HG02642 (cell line): ENCODE measurements around the gene PDRG1.

Experiments
- ATAC-seq: cut with Tn5 transposase; IDR thresholded peaks from one replicate; pipeline ENCODE4 v1.9.1; 2021; ENCODE audit warnings: mild to moderate bottlenecking; ENCODE audit not compliant: unreplicated experiment, poor library complexity

The PDRG1 gene

GRCh38 chr20:31967830-31968249 lies 16.0 kb upstream of the PDRG1 start, which contains the start of gene XKR7:
TSS of gene XKR7 (plus strand) at chr20:31968151. CDS start at chr20:31968176, 25 bp downstream.
- no peak for ATAC-seq

DNA sequence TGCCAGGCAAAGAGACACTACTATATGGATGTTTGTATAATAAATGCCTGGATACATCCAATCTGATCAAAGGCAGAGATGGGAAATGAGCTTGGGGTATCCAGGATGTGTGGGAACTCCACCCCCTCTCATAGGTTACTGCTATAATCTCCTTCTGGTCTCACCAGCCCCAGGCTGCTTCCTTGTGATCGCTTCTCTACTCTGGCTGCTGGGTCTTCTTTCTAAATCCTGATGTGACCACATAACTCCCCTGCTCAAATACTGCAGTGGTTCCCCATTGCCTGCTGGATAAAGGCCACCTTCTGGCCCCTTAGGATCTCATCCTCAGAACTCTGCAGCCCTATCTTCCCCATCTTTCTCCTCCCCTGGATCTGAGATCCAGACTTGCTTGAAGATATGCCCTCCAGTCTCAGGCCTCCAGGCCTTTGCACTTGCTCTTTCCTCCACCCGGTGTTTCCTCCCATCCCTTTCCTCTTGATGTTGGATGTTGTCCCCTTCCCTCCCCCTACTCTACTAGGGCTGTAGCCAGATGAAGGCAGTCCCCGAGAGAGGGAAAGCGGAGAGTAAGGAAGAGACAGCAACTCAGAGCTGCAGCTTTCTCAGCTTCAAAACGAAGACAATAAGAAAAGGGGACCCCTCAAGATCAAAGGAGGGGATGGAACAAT lies 15.3 kb upstream of the PDRG1 start:
- ATAC-seq: no peak

DNA sequence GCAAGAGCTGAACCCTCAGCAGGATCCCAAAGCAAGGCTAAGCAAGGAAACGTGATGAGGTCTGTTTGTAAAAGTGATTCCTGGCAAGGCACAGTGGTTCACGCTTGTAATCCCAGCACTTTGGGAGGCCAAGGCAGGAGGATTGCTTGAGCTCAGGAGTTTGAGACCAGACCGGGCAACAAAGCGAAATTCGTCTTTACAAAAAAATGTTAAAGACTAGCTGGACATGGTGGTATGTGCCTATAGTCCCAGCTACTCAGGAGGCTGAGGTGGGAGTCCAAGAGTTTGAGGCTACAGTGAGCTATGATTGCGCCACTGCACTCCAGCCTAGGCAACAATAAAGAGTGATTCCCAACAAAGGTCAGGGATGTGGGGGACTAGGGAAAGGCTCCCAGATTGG lies 12.0 kb upstream of the PDRG1 start:
- no peak for ATAC-seq

- ATAC-seq: no peak
Measured at GRCh38 chr20:31962761-31963160, 10.9 kb upstream of the PDRG1 start.

DNA sequence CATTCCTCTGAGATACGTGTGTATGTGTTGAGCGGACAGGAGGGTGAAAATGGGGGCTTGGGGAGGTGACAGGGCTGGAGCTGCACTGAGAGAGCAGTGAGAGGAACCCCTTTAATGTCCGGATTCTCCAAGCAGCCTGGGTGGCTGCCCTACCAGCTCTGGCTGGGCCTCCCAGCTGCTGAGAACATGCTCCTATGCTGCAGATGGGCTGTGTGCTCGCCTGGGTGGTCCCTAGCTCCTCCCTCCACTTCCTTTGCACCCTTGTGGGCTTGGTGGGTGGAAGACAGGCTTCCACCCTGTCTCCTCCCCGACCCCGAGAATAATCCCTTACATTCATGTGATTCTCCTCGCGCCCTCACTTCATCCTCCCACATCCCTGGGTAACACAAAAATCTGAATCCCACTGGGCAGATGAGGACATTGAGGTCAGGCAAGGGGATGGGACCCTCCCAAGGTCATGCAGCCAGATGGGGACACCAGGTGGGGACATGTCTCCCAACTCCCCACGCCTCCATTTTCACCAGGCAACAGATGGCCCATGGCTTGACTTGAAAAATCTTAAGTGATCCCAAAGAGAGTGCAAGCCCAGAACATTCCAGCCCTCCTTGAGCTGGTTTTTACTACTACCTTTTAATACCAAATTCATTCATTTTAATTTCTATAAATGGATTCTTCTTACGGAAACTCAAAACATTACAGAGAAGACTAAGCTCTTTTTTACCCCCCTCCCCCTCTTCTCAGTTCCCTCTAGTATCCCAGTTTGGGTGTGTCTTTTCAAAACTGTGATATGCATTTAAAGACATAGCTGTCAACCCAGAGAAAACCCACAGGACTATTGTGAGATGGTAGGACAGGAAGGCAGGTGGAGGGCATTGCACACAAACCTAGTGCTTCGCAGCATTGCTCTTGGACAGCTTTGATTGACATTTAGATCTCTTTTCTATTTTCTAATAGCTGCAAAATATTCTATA lies 5.0 kb upstream of the PDRG1 start:
- ATAC-seq: no peak

DNA sequence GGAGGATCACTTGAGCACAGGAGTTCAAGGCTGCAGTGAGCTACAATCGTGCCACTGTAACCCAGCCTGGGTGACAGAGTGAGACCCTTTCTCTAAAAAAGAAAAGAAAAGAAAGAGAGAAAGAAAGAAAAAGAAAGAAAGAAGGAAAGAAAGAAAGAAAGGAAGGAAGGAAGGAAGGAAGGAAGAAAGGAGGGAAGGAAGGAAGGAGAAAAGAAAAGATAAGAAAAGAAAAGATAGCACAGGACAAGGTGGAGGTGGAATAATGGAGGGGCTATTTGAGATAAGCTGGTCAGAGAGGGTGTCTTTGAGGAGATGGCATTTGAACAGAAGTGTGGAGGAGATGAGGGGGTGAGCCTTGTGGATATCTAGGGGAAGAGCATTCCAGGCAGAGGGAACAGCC lies 2.7 kb upstream of the PDRG1 start:
- no peak for ATAC-seq

DNA sequence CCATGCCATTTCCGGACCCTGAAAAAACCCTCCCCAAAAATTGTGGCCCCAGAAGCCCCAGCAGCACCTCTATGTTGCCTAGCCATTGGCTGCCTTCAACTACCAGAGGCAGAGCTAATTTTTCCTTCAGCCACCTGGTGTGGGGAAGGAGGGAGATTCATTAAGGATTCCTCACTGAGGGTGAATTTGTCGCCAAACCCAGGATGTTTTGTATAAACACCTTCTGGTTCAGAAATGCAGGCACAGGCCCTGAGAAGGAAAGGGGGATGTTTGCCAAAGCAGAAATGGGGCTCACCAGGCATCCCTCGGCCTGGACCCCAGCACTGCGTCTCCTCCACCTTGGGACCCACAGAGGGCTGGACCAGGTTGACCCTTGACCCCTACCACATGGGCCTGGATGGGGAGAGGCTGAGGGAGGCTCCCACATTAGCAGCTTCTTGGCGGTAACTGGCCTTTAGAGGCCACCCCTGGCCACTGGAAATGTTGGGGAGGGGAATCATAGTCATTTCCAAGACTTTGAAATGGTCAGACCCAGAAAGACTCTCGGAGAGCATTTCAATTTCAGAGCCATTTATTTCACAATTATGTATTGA lies 1.8 kb upstream of the PDRG1 start:
- no peak for ATAC-seq

DNA sequence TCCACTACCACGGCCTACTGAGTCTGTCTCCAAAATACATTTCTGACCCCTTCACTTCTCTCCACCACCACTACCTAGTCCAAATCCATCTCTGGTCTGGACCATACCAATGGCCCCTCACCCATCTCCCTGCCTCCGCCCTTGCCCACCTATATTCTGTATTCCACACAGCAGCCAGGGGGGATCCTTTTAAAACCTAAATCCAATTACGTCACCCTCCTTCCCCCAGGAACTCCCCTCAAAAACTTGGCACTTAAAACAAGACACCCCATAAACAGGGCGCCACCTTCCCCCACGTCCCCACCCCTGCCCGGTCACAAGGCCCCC lies 680 bp downstream of the PDRG1 start:
- ATAC-seq: no peak

- no peak for ATAC-seq
Measured at GRCh38 chr20:31949877-31950646, 1.8 kb downstream of the PDRG1 start.

GRCh38 chr20:31948008-31948407 lies 3.8 kb downstream of the PDRG1 start:
- ATAC-seq: no peak

DNA sequence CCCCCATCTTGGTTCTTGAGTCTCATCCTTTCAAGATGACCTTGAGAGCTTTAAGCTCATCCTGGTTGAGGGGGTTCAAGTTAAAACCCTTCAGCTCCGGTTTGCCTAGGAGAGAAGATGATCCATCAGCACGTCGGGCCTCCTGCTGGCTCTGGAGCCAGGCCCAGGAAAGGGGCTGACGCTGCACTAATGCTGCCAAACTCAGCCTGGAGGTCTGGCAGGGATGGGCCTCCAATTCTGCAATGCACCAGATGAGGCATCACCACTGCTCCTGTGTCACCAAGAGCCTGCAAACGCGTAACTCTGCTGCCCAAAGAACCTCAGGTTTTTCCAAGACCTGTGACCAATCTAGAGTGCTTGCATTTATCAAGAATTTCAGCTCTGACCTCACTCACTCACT lies 6.1 kb downstream of the PDRG1 start:
- ATAC-seq: no peak

DNA sequence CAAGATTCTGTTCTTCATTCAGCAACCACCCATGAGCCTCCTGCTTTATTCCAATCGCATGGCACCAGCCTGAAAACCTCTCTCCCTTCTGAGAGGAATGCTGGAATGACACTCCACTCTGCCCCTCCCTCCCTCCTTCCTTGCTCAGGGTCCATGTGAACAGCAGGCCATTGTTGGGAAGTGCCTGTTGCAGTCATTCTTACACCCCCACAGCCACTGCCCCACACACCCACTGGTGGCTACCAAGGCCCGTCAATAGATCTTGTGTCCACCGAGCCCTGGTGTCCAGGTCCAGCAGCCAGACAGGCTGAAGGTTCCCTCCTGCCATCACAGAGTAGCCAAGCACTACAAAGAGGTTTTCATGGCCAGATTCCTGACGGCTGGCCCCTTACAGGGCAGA lies 6.5 kb downstream of the PDRG1 start:
- no peak for ATAC-seq

- ATAC-seq: no peak
Measured at GRCh38 chr20:31943052-31943471, 8.8 kb downstream of the PDRG1 start.

GRCh38 chr20:31939661-31940060 lies 12.2 kb downstream of the PDRG1 start:
- no peak for ATAC-seq

DNA sequence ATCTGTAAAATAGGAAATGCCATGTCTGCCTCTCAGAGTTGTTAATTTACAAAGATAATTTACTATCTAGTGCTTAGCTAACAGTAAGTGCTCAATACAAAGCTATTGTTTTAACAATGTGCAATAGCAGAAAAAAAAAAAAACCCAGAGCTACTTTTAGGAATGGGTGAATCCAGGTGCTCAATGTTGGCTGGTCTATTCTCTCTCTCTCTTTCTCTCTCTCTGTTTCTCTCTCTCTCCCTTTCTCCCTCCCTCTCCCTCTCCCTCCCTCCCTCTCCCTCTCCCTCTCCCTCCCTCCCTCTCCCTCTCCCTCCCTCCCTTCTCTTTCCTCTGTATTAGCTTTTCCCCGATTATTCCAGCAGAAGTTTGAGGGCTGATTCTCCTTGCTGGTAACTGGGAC lies 14.0 kb downstream of the PDRG1 start:
- ATAC-seq: no peak

DNA sequence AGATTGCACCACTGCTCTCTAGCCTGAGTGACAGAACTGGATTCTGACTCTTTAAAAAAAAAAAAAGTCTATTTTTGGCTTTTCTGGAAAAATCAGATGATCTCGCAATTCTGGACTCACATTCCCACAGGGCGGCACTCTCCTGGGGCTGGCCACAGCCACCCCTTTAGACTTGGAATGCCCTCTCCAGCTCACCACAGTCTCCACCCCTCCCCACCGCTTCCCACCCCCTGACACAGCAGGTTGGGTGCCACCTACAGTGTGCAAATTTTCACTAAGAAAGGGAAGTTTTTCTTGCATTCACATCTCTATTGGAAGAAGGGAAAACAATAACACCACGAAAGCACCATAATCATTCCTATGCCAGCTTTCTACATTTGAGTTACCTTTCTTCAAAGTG lies 15.4 kb downstream of the PDRG1 start:
- no peak for ATAC-seq

GRCh38 chr20:31934968-31935764 lies 16.7 kb downstream of the PDRG1 start:
- no peak for ATAC-seq

DNA sequence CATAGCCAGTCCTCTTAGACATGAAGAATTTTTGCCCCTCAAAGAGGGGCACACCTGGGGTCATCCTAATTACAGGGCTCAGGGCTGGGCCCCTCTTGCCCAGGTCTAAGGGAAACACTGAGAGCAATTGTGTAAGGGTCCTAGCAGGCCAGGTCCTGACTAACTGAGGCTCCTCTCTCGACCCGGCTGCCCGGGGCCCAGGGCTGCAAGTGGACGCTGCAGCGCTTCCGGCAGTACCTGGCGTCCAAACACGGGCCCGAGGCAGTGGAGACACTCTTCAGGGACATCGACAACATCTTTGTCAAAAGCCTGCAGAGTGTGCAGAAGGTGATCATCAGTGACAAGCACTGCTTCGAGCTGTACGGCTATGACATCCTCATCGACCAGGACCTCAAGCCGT lies 17.4 kb downstream of the PDRG1 start:
- ATAC-seq: no peak

DNA sequence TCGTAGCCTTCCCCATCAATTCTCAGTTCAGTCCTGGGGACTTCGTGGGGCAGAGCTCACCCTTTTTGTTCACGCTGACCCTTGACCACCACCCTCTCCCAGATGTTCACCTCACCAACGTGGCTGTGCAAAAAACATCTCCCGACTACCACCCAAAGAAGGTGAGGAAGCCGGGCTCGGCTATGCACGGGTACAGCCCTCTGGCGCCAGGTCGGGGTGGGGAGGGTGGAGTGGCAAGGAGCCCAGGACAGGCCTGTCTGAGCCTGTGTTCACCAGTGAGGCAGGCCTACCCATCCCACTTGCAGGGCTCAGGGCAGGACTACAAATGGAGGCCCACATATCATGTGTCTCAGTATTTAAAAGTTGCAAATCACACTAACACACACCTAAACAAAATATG lies 18.1 kb downstream of the PDRG1 start:
- no peak for ATAC-seq

DNA sequence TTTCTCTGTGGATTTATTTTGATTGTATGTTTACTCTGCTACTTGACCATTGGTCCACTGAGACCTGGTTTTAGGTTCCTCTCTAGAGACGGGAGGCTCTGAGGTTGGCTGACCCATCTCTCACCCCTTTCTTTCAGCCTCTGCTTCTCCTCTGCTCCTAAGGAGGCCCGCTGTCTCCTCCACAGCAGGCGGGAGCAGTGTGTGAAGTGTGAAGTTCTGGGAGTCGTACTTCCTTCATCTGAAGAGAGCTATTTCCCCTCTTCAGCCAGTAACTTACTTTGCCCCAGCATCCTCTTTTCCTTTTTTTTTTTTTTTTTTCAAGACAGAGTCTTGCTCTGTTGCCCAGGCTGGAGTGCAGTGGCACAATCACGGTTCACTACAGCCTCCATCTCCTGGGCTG lies 21.1 kb downstream of the PDRG1 start:
- no peak for ATAC-seq
